Measurements from ENCODE around the gene NLRP8. TPM values are rescaled to one million over a fixed set of nuclear protein-coding genes. Genes with fewer than 3 reads are reported as not detected.
"Not testable (repeated sequence)": the region's sequence is repeated elsewhere in the genome, so short reads cannot be mapped to it uniquely, and the experiment has no call there.

The NLRP8 gene
- total RNA-seq, 1 donor from 2014 or later: not detected

DNA sequence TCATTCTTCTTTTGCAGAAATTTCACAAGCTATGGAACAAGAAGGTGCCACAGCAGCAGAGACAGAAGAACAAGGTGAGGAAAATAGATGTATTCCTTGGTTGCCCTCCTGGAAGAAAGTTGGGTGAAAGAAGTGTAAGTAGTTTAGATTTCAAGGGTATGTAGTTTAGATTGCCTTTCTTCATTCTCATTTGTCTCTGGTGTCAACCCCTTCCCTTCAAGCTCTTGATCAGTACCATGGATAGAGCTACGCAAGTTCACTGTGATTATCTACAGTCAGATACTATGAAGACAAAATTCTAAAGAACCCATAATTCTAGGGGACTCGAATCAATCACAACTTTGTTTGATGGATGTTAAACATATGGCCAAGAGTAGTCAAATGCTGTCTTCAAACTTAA, 71.7 kb downstream of the NLRP8 start:
- H3K9me3 ChIP-seq (ENCODE audit: control insufficient read depth in 3 of 3, low read length in 3 of 3); H3K27ac ChIP-seq (ENCODE audit: low read depth, low read length); H3K27me3 ChIP-seq (ENCODE audit: control insufficient read depth in 3 of 3, insufficient read depth in 3 of 3, low read length in 3 of 3); H3K36me3 ChIP-seq (ENCODE audit: control insufficient read depth in 3 of 3, insufficient read depth in 3 of 3, low read length in 3 of 3); H3K4me3 ChIP-seq (ENCODE audit: low read length in 3 of 3); H3K9ac ChIP-seq (ENCODE audit: low read depth in 1 of 3, low read length in 3 of 3); H3K4me1 ChIP-seq (ENCODE audit: control insufficient read depth in 3 of 3, insufficient read depth in 3 of 3, low read length in 3 of 3): not testable (repeated sequence)

DNA sequence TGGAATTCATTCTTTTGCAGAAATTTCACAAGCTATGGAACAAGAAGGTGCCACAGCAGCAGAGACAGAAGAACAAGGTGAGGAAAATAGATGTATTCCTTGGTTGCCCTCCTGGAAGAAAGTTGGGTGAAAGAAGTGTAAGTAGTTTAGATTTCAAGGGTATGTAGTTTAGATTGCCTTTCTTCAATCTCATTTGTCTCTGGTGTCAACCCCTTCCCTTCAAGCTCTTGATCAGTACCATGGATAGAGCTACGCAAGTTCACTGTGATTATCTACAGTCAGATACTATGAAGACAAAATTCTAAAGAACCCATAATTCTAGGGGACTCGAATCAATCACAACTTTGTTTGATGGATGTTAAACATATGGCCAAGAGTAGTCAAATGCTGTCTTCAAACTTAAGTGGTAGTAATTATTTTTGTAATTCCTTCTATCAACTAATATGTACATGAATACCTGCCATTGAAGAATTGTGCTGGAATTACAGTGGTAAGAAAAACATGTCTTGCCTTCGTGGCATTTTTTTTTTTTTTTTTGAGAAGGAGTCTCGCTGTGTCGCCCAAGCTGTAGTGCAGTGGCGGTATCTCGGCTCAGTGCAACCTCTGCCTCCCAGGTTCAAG, 72.8 kb downstream of the NLRP8 start:
- not testable (repeated sequence) for H3K4me1 ChIP-seq (ENCODE audit: control insufficient read depth in 3 of 3, insufficient read depth in 3 of 3, low read length in 3 of 3); H3K9ac ChIP-seq (ENCODE audit: low read depth in 1 of 3, low read length in 3 of 3); H3K27ac ChIP-seq (ENCODE audit: low read depth, low read length); H3K36me3 ChIP-seq (ENCODE audit: control insufficient read depth in 3 of 3, insufficient read depth in 3 of 3, low read length in 3 of 3); H3K4me3 ChIP-seq (ENCODE audit: low read length in 3 of 3); H3K9me3 ChIP-seq (ENCODE audit: control insufficient read depth in 3 of 3, low read length in 3 of 3); H3K27me3 ChIP-seq (ENCODE audit: control insufficient read depth in 3 of 3, insufficient read depth in 3 of 3, low read length in 3 of 3)

DNA sequence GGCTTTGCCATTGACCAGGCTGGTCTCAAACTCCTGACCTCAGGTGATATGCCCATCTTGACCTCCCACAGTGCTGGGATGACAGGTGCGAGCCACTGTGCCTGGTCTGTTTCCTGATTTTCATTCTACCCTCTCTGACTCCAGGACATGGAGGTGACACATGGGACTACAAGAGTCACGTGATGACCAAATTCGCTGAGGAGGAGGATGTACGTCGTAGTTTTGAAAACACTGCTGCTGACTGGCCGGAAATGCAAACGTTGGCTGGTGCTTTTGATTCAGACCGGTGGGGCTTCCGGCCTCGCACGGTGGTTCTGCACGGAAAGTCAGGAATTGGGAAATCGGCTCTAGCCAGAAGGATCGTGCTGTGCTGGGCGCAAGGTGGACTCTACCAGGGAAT, 79.1 kb downstream of the NLRP8 start:
- Histone ChIP-seq H3K9me3 (ENCODE audit: control insufficient read depth in 3 of 3, low read length in 3 of 3) (peaks cover 0 to 7% (median 0%) of the 10 kb centered on the region in 3 donors), H3K27me3 (ENCODE audit: control insufficient read depth in 3 of 3, insufficient read depth in 3 of 3, low read length in 3 of 3) (no peaks in the 10 kb centered on the region), H3K4me3 (ENCODE audit: low read length in 3 of 3) (no peak overlapping the region), H3K36me3 (ENCODE audit: control insufficient read depth in 3 of 3, insufficient read depth in 3 of 3, low read length in 3 of 3) (no peaks in the 10 kb centered on the region), H3K4me1 (ENCODE audit: control insufficient read depth in 3 of 3, insufficient read depth in 3 of 3, low read length in 3 of 3) (no peaks in the 10 kb centered on the region), H3K9ac (ENCODE audit: low read depth in 1 of 3, low read length in 3 of 3) (no peak overlapping the region), H3K27ac (ENCODE audit: low read depth, low read length) (no peak overlapping the region)

Other genes starting within 250 kb of the NLRP8 start
- gene NLRP9, start 209.4 kb upstream of the NLRP8 start, total RNA-seq: not detected
- gene RFPL4A, start 188.7 kb upstream of the NLRP8 start, total RNA-seq: 0.52 TPM
- gene RFPL4AL1, start 178.7 kb upstream of the NLRP8 start, total RNA-seq: not detected
- under 0.01 TPM for gene NLRP11, start 115.8 kb upstream of the NLRP8 start, total RNA-seq
- gene NLRP4, start 111.3 kb upstream of the NLRP8 start, total RNA-seq: not detected
- gene NLRP13, start 15.5 kb upstream of the NLRP8 start, total RNA-seq: not detected
- not detected for gene NLRP5, start 38.9 kb downstream of the NLRP8 start, total RNA-seq
- 34.4 TPM for gene ZNF787, start 173.5 kb downstream of the NLRP8 start, total RNA-seq
- gene ZNF444, start 193.5 kb downstream of the NLRP8 start, total RNA-seq: 7.3 TPM
- not detected for gene GALP, start 228.2 kb downstream of the NLRP8 start, total RNA-seq
- gene ZSCAN5B, start 250.0 kb downstream of the NLRP8 start, total RNA-seq: under 0.01 TPM

All from skeletal muscle tissue (tissue), 4 donors.